ENCODE measurements around the gene SLC9A3. TPM values are rescaled to one million over a fixed set of nuclear protein-coding genes. Genes with fewer than 3 reads are reported as not detected.

Gene SLC9A3
- total RNA-seq, 2 donors from 2014 or later, result 1.1 to 1.6 TPM

DNA sequence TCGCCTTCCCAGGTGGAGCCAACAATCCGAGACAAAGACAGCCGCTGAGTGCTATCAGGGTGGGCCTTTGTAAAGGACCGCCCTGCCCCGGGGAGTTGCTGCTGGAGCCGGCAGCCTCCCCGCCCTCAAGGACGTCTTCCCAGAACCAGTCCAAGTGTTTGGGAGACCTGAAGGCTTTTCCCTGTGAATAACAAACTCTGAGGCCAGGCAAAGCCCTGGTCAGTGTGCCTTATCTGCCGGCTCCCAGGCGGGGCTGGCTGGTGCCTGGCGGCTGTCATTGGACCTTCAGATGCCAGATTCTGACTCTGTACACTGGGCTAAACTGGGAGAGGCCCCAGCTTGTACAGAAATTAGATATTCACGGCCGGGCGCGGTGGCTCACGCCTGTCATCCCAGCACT is 2.1 kb downstream of the SLC9A3 start:
- ATAC-seq, result no peak
- Mint-ChIP-seq H3K4me3 (no peak overlapping the region), H3K27ac (no peak overlapping the region), H3K27me3 (peaks cover 43% of the 10 kb centered on the region), H3K36me3 (ENCODE audit: low read depth) (peaks cover 12% of the 10 kb centered on the region), H3K4me1 (peaks cover 14% of the 10 kb centered on the region)
- no peak for DNase-seq
- H3K9me3 ChIP-seq (ENCODE audit: control insufficient read depth, low read length, poor library complexity, severe bottlenecking), result no peaks in the 10 kb centered on the region

DNA sequence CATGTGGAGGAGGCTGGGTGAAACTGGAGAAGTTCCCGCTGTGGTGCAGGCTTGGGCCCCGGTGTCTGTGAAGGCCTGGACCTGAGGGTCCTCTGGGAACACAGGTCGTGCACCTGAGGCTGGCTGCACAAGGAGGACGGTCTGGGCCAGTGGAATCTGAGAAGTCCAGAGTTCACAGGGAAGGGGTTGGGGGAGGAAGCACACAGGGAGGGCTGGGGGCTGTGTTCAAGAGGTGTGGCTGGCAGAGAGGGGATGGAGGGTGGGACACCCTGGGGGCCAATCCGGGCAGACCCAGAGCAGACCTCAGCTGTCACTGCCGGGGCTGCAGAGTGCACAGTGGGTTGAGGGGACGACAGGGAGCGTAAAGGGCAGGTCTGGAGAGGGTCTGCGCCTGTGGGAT is 2.6 kb downstream of the SLC9A3 start:
- ATAC-seq (no peak), DNase-seq (no peak)
- Mint-ChIP-seq H3K4me3 (no peak overlapping the region), H3K27ac (no peak overlapping the region), H3K4me1 (peaks cover 12% of the 10 kb centered on the region), H3K27me3 (peaks cover 39% of the 10 kb centered on the region), H3K36me3 (ENCODE audit: low read depth) (peaks cover 12% of the 10 kb centered on the region)
- no peaks in the 10 kb centered on the region for H3K9me3 ChIP-seq (ENCODE audit: control insufficient read depth, low read length, poor library complexity, severe bottlenecking)

GRCh38 chr5:520850-521226 is 3.4 kb downstream of the SLC9A3 start:
- no peak for DNase-seq
- Mint-ChIP-seq H3K27ac (no peak overlapping the region), H3K4me1 (peaks cover 12% of the 10 kb centered on the region), H3K27me3 (peaks cover 36% of the 10 kb centered on the region), H3K36me3 (ENCODE audit: low read depth) (peaks cover 12% of the 10 kb centered on the region), H3K4me3 (no peak overlapping the region)
- H3K9me3 ChIP-seq (ENCODE audit: control insufficient read depth, low read length, poor library complexity, severe bottlenecking), result no peaks in the 10 kb centered on the region
- ATAC-seq, result no peak

DNA sequence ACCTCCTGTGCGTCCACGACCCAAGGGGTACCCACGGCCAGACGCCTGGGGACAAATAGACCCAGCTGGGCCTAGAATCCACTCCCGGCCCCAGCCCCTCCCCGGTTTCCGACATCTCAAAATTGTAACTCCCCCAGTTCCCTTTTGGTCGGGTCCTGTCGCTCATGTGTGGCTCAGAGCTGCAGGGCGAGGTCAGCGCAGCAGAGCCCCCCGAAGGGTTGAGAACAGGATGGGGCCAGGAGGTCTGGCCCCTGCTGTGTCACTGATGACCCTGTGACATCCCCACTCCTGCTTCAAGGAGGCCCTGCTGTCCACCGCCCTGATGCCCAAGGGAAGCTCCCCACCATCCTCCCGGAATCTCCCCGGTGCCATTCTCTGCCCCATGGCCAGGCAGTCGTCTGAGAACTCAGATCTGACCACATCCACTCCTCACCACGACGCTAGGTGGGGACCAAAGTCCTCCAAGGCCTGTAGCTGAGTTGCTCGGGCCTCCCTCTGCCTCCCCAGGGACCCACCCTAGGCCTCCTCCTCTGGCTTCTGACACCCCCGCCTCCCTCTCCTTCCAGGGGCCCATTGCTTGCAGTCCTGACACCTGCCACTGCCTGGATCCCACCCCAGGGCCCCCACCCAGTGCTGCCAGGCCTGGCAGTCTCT is 3.9 kb downstream of the SLC9A3 start:
- Mint-ChIP-seq H3K4me1 (peaks cover 7% of the 10 kb centered on the region), H3K27ac (no peak overlapping the region), H3K27me3 (peaks cover 31% of the 10 kb centered on the region), H3K4me3 (no peak overlapping the region), H3K36me3 (ENCODE audit: low read depth) (peaks cover 8% of the 10 kb centered on the region)
- ATAC-seq, result no peak
- H3K9me3 ChIP-seq (ENCODE audit: control insufficient read depth, low read length, poor library complexity, severe bottlenecking), result no peaks in the 10 kb centered on the region
- no peak for DNase-seq

GRCh38 chr5:518721-519120 is 5.5 kb downstream of the SLC9A3 start:
- Mint-ChIP-seq H3K27me3 (peaks cover 24% of the 10 kb centered on the region), H3K27ac (no peak overlapping the region), H3K4me3 (no peak overlapping the region), H3K36me3 (ENCODE audit: low read depth) (peaks cover 3% of the 10 kb centered on the region), H3K4me1 (peaks cover 2% of the 10 kb centered on the region)
- no peak for ATAC-seq
- DNase-seq, result no peak
- H3K9me3 ChIP-seq (ENCODE audit: control insufficient read depth, low read length, poor library complexity, severe bottlenecking), result no peaks in the 10 kb centered on the region

- no peak for DNase-seq
- ATAC-seq, result no peak
- peaks cover 16% of the 10 kb centered on the region for H3K27me3 Mint-ChIP-seq
- no peak overlapping the region for H3K27ac Mint-ChIP-seq
- H3K4me3 Mint-ChIP-seq, result no peak overlapping the region
- H3K36me3 Mint-ChIP-seq (ENCODE audit: low read depth), result peaks cover 3% of the 10 kb centered on the region
- no peaks in the 10 kb centered on the region for H3K4me1 Mint-ChIP-seq
- H3K9me3 ChIP-seq (ENCODE audit: control insufficient read depth, low read length, poor library complexity, severe bottlenecking), result no peaks in the 10 kb centered on the region
Observed at GRCh38 chr5:517535-518100, 6.6 kb downstream of the SLC9A3 start.

DNA sequence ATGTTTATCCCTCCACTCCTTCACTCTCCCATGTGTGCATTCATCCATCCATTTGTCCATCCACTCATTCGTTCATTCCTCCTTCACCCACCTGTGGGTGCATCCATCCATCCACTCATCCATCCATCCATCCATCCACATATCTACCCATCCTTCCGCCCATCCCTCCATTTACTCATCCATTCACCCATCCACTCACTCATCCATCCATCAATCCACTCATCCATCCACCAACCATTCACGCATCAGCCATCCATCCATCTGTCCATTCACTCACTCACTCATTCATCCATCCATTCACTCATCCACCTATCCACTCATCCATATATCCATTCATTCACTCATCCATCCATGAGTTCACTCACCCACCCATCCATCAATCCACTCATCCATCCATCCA is 7.3 kb downstream of the SLC9A3 start:
- Mint-ChIP-seq H3K36me3 (ENCODE audit: low read depth) (peaks cover 3% of the 10 kb centered on the region), H3K27me3 (peaks cover 16% of the 10 kb centered on the region), H3K4me1 (no peaks in the 10 kb centered on the region), H3K4me3 (no peak overlapping the region), H3K27ac (no peak overlapping the region)
- no peaks in the 10 kb centered on the region for H3K9me3 ChIP-seq (ENCODE audit: control insufficient read depth, low read length, poor library complexity, severe bottlenecking)
- DNase-seq (no peak), ATAC-seq (no peak)

DNA sequence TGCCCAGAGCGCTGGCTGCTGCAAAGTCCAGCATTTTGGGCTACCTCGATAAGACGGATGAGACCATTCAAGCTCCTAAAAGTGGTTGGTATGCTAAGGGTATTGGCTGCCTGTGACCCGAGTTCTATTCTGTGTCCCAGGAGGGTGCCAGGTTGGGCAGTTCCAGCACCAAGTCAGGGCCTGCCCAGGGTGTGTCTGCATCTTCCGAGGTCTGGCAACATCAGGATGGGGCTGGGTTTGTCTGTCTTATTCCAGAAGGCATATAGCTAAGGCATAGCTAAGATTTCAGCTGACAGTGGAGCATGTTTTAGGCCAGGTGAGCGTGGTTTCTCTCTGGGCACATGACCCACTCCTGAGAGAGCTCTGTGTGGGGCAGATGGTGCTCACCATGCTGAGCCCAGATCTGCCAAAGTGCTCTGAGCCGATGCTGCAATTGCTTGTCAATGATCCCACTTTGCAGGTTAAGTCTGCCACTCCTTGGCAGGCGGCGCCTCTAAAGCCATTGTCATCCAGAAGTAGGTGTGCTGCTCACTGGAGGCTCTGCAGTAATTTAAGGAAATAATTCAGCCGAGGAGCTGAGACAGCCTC is 7.8 kb downstream of the SLC9A3 start:
- Mint-ChIP-seq H3K4me3 (no peak overlapping the region), H3K27me3 (peaks cover 20% of the 10 kb centered on the region), H3K4me1 (peaks cover 3% of the 10 kb centered on the region), H3K36me3 (ENCODE audit: low read depth) (peaks cover 3% of the 10 kb centered on the region), H3K27ac (no peak overlapping the region)
- ATAC-seq (no peak), DNase-seq (no peak)
- no peaks in the 10 kb centered on the region for H3K9me3 ChIP-seq (ENCODE audit: control insufficient read depth, low read length, poor library complexity, severe bottlenecking)

DNA sequence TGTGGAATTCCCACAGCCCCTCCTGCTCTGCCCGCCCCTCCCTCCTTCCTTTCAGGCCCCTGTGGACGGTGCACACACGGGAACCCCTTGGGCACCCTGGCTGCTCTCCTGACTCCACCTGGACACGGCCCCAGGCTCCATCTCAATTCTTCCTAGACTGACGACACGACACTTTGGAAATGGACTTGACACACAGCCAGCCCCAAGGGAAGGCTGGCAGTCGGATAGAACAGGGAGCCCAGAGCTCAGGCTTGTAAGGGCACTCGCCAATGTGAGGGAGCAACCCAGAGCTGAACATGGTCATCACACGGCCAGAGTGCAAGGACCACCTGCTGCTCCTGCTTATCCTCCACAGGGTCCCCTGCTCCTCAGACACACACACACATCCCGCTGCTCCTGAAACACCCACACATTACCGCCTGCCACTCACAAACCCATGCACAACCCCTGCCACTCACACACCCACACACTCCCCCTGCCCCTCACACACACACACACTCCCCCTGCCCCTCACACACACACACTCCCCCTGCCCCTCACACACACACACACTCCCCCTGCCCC is 8.9 kb downstream of the SLC9A3 start:
- Mint-ChIP-seq H3K27ac (no peak overlapping the region), H3K4me3 (no peak overlapping the region), H3K4me1 (peaks cover 3% of the 10 kb centered on the region), H3K27me3 (peaks cover 14% of the 10 kb centered on the region), H3K36me3 (ENCODE audit: low read depth) (peaks cover 3% of the 10 kb centered on the region)
- H3K9me3 ChIP-seq (ENCODE audit: control insufficient read depth, low read length, poor library complexity, severe bottlenecking), result no peaks in the 10 kb centered on the region
- no peak for DNase-seq
- no peak for ATAC-seq

- DNase-seq, result no peak
- H3K4me1 Mint-ChIP-seq, result peaks cover 3% of the 10 kb centered on the region
Observed at GRCh38 chr5:514673-515072, 9.6 kb downstream of the SLC9A3 start.

DNA sequence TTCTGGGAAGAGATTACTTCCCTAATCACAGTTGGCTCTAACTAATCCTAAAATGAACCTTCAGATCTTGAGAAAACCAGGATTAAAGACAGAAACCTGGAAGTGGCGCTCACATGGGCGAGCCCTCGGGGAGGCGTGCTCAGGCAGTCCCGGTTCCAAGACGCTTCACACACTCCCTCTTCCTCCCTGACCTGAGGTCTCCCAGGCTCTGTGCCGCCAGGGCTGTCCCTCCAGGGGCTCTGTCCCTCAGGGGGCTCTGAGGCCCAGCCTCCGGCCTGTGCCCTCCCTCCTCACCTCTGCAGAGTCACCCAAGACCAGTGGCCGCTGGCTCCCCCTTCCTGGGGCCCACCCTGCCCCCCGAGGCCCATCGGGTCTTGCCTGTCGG is 10.2 kb downstream of the SLC9A3 start:
- peaks cover 3% of the 10 kb centered on the region for H3K36me3 Mint-ChIP-seq (ENCODE audit: low read depth)
- peaks cover 11% of the 10 kb centered on the region for H3K27me3 Mint-ChIP-seq
- no peak for ATAC-seq
- H3K4me1 Mint-ChIP-seq, result peaks cover 3% of the 10 kb centered on the region
- no peak overlapping the region for H3K4me3 Mint-ChIP-seq
- DNase-seq, result no peak
- H3K9me3 ChIP-seq (ENCODE audit: control insufficient read depth, low read length, poor library complexity, severe bottlenecking), result no peaks in the 10 kb centered on the region
- H3K27ac Mint-ChIP-seq, result no peak overlapping the region

More at GRCh38 chr5:514673-515072, 9.6 kb downstream of the SLC9A3 start:
- Mint-ChIP-seq H3K36me3 (ENCODE audit: low read depth) (peaks cover 3% of the 10 kb centered on the region), H3K27me3 (peaks cover 11% of the 10 kb centered on the region), H3K27ac (no peak overlapping the region), H3K4me3 (no peak overlapping the region)
- H3K9me3 ChIP-seq (ENCODE audit: control insufficient read depth, low read length, poor library complexity, severe bottlenecking), result no peaks in the 10 kb centered on the region
- no peak for ATAC-seq

- no peak for DNase-seq
- peaks cover 3% of the 10 kb centered on the region for H3K36me3 Mint-ChIP-seq (ENCODE audit: low read depth)
- no peaks in the 10 kb centered on the region for H3K9me3 ChIP-seq (ENCODE audit: control insufficient read depth, low read length, poor library complexity, severe bottlenecking)
- no peak overlapping the region for H3K4me3 Mint-ChIP-seq
- peaks cover 11% of the 10 kb centered on the region for H3K27me3 Mint-ChIP-seq
- ATAC-seq, result no peak
- no peak overlapping the region for H3K27ac Mint-ChIP-seq
- H3K4me1 Mint-ChIP-seq, result peaks cover 3% of the 10 kb centered on the region
Observed at GRCh38 chr5:513216-514100, 10.8 kb downstream of the SLC9A3 start.

GRCh38 chr5:511476-511875 is 12.8 kb downstream of the SLC9A3 start:
- no peak for DNase-seq
- H3K27me3 Mint-ChIP-seq, result peaks cover 10% of the 10 kb centered on the region
- H3K4me3 Mint-ChIP-seq, result no peak overlapping the region
- no peak for ATAC-seq
- peaks cover 3% of the 10 kb centered on the region for H3K4me1 Mint-ChIP-seq
- H3K9me3 ChIP-seq (ENCODE audit: control insufficient read depth, low read length, poor library complexity, severe bottlenecking), result no peaks in the 10 kb centered on the region
- no peaks in the 10 kb centered on the region for H3K36me3 Mint-ChIP-seq (ENCODE audit: low read depth)
- H3K27ac Mint-ChIP-seq, result no peak overlapping the region
